ENCODE measurements around the gene ZG16. TPM values are rescaled to one million over a fixed set of nuclear protein-coding genes. Genes with fewer than 3 reads are reported as not detected.
"Not testable (repeated sequence)": the region's sequence is repeated elsewhere in the genome, so short reads cannot be mapped to it uniquely, and the experiment has no call there.

Gene ZG16
- total RNA-seq, 2 donors from 2014 or later, result not detected

GRCh38 chr16:29774730-29775129 lies 3.3 kb upstream of the ZG16 start:
- Histone ChIP-seq H3K27me3 (replicated peaks; ENCODE audit: insufficient read depth) (no peaks in the 10 kb centered on the region), H3K9me3 (no peaks in the 10 kb centered on the region), H3K4me1 (ENCODE audit: control insufficient read depth in 1 of 2, low read depth in 2 of 2) (no peaks in the 10 kb centered on the region), H3K36me3 (no peaks in the 10 kb centered on the region), H3K27ac (no peak overlapping the region), H3K4me3 (no peak overlapping the region)
- ATAC-seq (ENCODE audit: insufficient number of reproducible peaks, low FRiP score, low read depth) (no peak), DNase-seq (ENCODE audit: low spot score) (no peak)
- no peak for TF ChIP-seq CTCF (IDR thresholded peaks at IDR 0.05)

GRCh38 chr16:29775742-29776408 lies 2.2 kb upstream of the ZG16 start:
- H3K36me3 ChIP-seq, result no peaks in the 10 kb centered on the region
- no peak for TF ChIP-seq CTCF (IDR thresholded peaks at IDR 0.05)
- H3K27ac ChIP-seq, result no peak overlapping the region
- no peaks in the 10 kb centered on the region for H3K9me3 ChIP-seq
- ATAC-seq (ENCODE audit: insufficient number of reproducible peaks, low FRiP score, low read depth) (no peak), DNase-seq (ENCODE audit: low spot score) (no peak)
- H3K4me1 ChIP-seq (ENCODE audit: control insufficient read depth in 1 of 2, low read depth in 2 of 2), result no peaks in the 10 kb centered on the region
- no peak overlapping the region for H3K4me3 ChIP-seq
- H3K27me3 ChIP-seq (replicated peaks; ENCODE audit: insufficient read depth), result no peaks in the 10 kb centered on the region

GRCh38 chr16:29779474-29779873 lies 1.4 kb downstream of the ZG16 start:
- Histone ChIP-seq H3K36me3 (no peaks in the 10 kb centered on the region), H3K9me3 (no peaks in the 10 kb centered on the region), H3K27ac (no peak overlapping the region), H3K4me3 (no peak overlapping the region), H3K27me3 (replicated peaks; ENCODE audit: insufficient read depth) (no peaks in the 10 kb centered on the region), H3K4me1 (ENCODE audit: control insufficient read depth in 1 of 2, low read depth in 2 of 2) (no peaks in the 10 kb centered on the region)
- no peak for ATAC-seq (ENCODE audit: insufficient number of reproducible peaks, low FRiP score, low read depth)
- DNase-seq (ENCODE audit: low spot score), result no peak
- TF ChIP-seq CTCF (IDR thresholded peaks at IDR 0.05), result no peak

- not testable (repeated sequence) for H3K36me3 ChIP-seq; H3K4me1 ChIP-seq (ENCODE audit: control insufficient read depth in 1 of 2, low read depth in 2 of 2); ATAC-seq (ENCODE audit: insufficient number of reproducible peaks, low FRiP score, low read depth); H3K27me3 ChIP-seq (replicated peaks; ENCODE audit: insufficient read depth); H3K9me3 ChIP-seq; H3K27ac ChIP-seq; DNase-seq (ENCODE audit: low spot score); H3K4me3 ChIP-seq
Observed at GRCh38 chr16:29783094-29783953, 5.3 kb downstream of the ZG16 start.

- Histone ChIP-seq H3K4me3 (no peak overlapping the region), H3K36me3 (no peaks in the 10 kb centered on the region), H3K9me3 (no peaks in the 10 kb centered on the region), H3K27me3 (replicated peaks; ENCODE audit: insufficient read depth) (no peaks in the 10 kb centered on the region), H3K27ac (no peak overlapping the region), H3K4me1 (ENCODE audit: control insufficient read depth in 1 of 2, low read depth in 2 of 2) (peaks cover 4 to 6% of the 10 kb centered on the region in 2 donors)
- DNase-seq (ENCODE audit: low spot score) (no peak), ATAC-seq (ENCODE audit: insufficient number of reproducible peaks, low FRiP score, low read depth) (no peak)
- TF ChIP-seq CTCF (IDR thresholded peaks at IDR 0.05), result no peak
Observed at GRCh38 chr16:29784157-29784556, 6.1 kb downstream of the ZG16 start.

Measured in thoracic aorta (tissue), 2 donors.